Measurements from ENCODE around the gene PCDH9. TPM values are rescaled to one million over a fixed set of nuclear protein-coding genes. Genes with fewer than 3 reads are reported as not detected.

PCDH9 gene
- total RNA-seq, 6 experiments from 2014 or later: 1.6 to 3.9 (median 3.1) TPM

DNA sequence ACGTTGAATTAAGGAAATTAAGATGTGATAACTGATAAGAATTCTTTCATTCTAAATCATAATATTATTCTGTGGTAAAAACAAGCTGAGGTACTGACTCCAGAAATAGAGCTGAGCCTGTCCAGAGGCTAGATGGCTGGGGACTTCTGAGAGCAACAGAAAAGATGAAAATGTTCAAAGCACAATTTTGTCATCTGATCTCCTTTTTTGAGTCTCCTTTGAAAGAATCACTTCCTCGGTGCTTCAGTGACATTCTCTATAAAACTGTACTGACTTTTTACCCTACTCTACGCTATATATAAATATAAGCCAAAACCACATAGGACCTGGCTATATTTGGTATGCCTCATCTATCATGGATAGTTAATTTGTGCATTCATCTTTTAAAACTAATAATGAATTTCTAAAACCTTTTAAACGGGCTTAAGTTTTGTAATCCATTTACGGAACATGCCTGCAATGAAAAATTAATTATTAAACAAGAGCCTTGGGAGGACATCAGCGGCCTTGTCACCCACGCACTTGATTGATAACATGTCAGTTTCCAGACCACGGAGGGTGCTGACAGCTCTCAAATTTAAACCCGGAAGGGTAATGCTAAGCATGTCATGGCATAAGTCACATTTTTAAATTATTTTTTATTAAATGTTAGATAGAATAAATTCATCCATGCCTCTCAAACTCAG is 235.5 kb downstream of the PCDH9 start:
- peak; percentile 46 to 63 (median 54) for ATAC-seq
- H3K4me3 ChIP-seq: peak overlapping the region; percentile 17 to 51 (median 40)
- intact Hi-C loops (cut with DNase I): no loop called here
- H3K4me1 ChIP-seq: peaks cover 0 to 7% (median 0%) of the 10 kb centered on the region in 4 donors
- no peaks in the 10 kb centered on the region for H3K27me3 ChIP-seq
- DNase-seq: no peak
- TF ChIP-seq POLR2A (IDR thresholded peaks at IDR 0.05) (no peak), CTCF (IDR thresholded peaks at IDR 0.05) (no peak)
- peak overlapping the region; percentile 8 to 45 (median 41) for H3K27ac ChIP-seq
- H3K36me3 ChIP-seq: no peaks in the 10 kb centered on the region
- 16% methylated on average over 9 of the region's 9 CpGs for WGBS (ENCODE audit: insufficient coverage, low coverage, low lambda C conversion rate, missing lambda C conversion rate)
- no peaks in the 10 kb centered on the region for H3K9me3 ChIP-seq

DNA sequence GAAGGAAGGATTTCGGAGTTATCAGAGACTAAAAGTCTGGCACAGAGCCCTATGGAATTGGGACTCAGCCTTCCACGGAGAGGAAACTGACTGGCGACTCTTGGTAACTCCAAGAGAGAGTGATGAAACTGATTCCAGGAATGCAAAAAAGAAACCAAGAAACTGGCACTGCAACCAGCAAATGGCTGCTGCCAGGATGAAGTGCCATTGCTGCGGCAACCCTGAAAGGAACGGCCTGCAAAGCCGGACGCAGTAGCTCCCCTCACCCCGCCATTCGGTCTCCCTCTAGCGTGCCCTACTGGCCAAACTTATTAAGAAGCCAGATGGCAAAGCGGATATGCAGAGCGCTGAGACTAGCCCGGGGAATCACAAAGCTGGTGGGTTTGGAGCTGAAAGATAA is 236.0 kb downstream of the PCDH9 start:
- Histone ChIP-seq H3K4me3 (peak overlapping the region; percentile 17 to 51 (median 40)), H3K4me1 (peaks cover 0 to 7% (median 0%) of the 10 kb centered on the region in 4 donors), H3K27ac (peak overlapping the region; percentile 8 to 45 (median 41)), H3K27me3 (no peaks in the 10 kb centered on the region), H3K9me3 (no peaks in the 10 kb centered on the region), H3K36me3 (no peaks in the 10 kb centered on the region)
- peak; percentile 81 to 85 (median 83) for DNase-seq
- TF ChIP-seq POLR2A (IDR thresholded peaks at IDR 0.05): peak; percentile 49
- TF ChIP-seq CTCF (IDR thresholded peaks at IDR 0.05): peak; percentile 72 to 79 (median 76)
- WGBS (ENCODE audit: insufficient coverage, low coverage, low lambda C conversion rate, missing lambda C conversion rate): 17% methylated on average over 13 of the region's 13 CpGs
- intact Hi-C loops (cut with DNase I): no loop called here
- peak; percentile 97 to 100 (median 98) for ATAC-seq

DNA sequence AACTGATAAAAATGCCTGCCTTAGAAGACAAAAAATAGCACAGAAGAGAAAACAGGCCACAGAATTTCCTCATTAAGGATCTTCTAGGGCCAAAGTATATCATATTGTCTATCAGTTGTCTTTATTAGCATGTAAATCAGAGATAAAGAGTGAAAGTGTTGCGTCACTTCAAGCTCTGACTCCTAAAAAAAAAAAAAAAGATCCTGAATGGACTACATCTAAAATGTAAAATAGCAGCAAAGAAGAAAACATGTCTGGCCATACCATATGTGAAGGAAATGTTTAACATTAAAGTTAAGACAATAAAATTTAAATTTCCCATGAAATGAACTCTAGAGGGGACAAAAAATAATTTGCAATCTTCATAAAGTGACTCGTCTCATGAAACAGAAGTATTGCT is 237.4 kb downstream of the PCDH9 start:
- intact Hi-C loops (cut with DNase I): no loop called here
- no peak for TF ChIP-seq POLR2A (IDR thresholded peaks at IDR 0.05)
- no peak for TF ChIP-seq CTCF (IDR thresholded peaks at IDR 0.05)

DNA sequence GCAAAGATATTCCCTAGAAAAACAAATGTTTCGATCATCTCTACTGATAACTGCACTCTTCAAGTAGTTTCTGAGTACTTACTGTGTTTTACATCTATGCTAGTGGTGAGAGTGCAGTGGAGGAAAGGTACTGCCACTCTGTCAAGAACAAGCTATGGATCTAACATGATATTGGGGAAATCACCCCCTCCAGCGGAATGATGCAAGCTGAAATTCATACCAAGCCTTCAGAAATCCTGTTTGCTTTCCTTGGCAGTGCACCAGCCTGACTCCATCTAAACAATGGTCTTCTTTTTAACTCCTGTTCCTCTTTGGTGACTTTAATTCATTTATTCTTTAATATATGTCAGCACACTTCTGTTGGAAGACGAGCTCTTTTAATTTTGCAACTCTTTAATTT is 238.0 kb downstream of the PCDH9 start:
- WGBS (ENCODE audit: insufficient coverage, low coverage, low lambda C conversion rate, missing lambda C conversion rate): 70% methylated on average over 3 of the region's 3 CpGs
- no peaks in the 10 kb centered on the region for H3K27me3 ChIP-seq
- no peaks in the 10 kb centered on the region for H3K36me3 ChIP-seq
- intact Hi-C loops (cut with DNase I): no loop called here
- H3K27ac ChIP-seq: no peak overlapping the region
- DNase-seq: no peak
- no peak for ATAC-seq
- H3K4me1 ChIP-seq: peaks cover 0 to 7% (median 0%) of the 10 kb centered on the region in 4 donors
- H3K9me3 ChIP-seq: no peaks in the 10 kb centered on the region
- TF ChIP-seq CTCF (IDR thresholded peaks at IDR 0.05): no peak
- no peak overlapping the region for H3K4me3 ChIP-seq

More for the DNA sequence above, 237.4 kb downstream of the PCDH9 start:
- no peak for ATAC-seq
- no peaks in the 10 kb centered on the region for H3K9me3 ChIP-seq
- no peak overlapping the region for H3K27ac ChIP-seq
- H3K4me3 ChIP-seq: no peak overlapping the region
- 85% methylated on average over 2 of the region's 2 CpGs for WGBS (ENCODE audit: insufficient coverage, low coverage, low lambda C conversion rate, missing lambda C conversion rate)
- no peaks in the 10 kb centered on the region for H3K27me3 ChIP-seq
- DNase-seq: no peak
- H3K36me3 ChIP-seq: no peaks in the 10 kb centered on the region
- H3K4me1 ChIP-seq: peaks cover 0 to 7% (median 0%) of the 10 kb centered on the region in 4 donors

Measured in right lobe of liver (tissue), 6 donors.